ENCODE data around the gene MAPT.

DNA sequence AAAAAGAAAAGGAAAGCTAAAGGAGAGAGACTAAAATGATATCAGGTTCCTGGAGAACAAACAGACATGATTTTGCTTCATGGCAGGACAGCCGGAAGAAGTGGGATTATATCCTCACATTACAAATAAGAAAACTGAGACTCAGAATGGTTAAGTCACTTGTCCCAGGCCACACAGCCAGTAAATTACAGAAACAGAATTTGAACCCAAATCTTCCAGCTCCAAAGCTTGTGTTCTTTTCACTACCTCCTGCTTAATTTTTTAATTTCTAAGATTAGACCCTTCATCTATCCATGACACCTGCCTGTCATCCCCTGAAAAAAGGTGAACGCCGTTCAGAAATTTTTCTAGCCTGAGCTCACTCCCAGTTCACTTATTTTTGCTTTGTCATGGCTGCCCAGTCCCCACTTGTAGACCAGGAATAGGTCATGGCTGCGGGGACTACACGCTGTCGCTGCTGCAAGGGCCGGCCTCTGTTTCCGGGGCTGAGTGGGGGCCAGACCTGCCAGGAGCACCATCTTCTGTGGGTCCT is 36.1 kb downstream of the MAPT start:
- TF ChIP-seq, protein P1, sequence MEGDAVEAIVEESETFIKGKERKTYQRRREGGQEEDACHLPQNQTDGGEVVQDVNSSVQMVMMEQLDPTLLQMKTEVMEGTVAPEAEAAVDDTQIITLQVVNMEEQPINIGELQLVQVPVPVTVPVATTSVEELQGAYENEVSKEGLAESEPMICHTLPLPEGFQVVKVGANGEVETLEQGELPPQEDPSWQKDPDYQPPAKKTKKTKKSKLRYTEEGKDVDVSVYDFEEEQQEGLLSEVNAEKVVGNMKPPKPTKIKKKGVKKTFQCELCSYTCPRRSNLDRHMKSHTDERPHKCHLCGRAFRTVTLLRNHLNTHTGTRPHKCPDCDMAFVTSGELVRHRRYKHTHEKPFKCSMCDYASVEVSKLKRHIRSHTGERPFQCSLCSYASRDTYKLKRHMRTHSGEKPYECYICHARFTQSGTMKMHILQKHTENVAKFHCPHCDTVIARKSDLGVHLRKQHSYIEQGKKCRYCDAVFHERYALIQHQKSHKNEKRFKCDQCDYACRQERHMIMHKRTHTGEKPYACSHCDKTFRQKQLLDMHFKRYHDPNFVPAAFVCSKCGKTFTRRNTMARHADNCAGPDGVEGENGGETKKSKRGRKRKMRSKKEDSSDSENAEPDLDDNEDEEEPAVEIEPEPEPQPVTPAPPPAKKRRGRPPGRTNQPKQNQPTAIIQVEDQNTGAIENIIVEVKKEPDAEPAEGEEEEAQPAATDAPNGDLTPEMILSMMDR (conservative IDR thresholded peaks at IDR 0.05) = no peak
- TF ChIP-seq ZFX (IDR thresholded peaks at IDR 0.05) = no peak
